Uterus (tissue), 2 donors: ENCODE results near the gene EEFSEC.

Source experiments
- POLR2A ChIP-seq, 2 donors: fragments of 450-650 bp; IDR thresholded peaks; one replicate each; pipeline ENCODE4 v1.6.1; 2016; ENCODE audit warnings: antibody characterized with exemption in 2 of 2, mild to moderate bottlenecking in 1 of 2, moderate library complexity in 1 of 2
- TF ChIP-seq, protein P1 (sequence below), 4 experiments: fragments of 200-600 bp in 2 of 4; fragments of 450-650 bp in 2 of 4; sonication (generic) in 2 of 4; IDR thresholded peaks; one replicate each; pipeline ENCODE4 v1.5.1; 2016 to 2019; ENCODE audit warnings: antibody characterized with exemption in 4 of 4, mild to moderate bottlenecking in 2 of 4, moderate library complexity in 1 of 4

DNA sequence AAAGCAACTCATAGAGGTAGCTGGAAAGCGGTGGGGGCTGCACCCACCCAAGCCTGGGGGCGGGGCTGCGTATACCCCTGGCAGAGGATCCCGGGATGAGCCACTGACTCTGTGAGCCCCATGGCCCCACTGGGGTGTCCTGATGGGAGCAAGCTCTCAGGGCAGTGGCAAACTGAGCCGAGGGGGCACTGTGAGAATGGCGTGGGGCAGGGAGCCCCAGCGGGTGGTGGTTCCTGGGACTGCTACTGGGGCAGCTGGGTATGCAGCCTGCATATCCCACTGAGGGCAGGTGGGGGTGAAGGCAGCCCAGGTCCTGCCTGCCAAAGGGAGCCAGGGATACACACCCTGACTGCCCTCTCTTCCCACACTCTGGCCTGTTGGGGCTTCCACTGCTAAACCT, 254.0 kb downstream of the EEFSEC start:
- TF ChIP-seq, protein P1, sequence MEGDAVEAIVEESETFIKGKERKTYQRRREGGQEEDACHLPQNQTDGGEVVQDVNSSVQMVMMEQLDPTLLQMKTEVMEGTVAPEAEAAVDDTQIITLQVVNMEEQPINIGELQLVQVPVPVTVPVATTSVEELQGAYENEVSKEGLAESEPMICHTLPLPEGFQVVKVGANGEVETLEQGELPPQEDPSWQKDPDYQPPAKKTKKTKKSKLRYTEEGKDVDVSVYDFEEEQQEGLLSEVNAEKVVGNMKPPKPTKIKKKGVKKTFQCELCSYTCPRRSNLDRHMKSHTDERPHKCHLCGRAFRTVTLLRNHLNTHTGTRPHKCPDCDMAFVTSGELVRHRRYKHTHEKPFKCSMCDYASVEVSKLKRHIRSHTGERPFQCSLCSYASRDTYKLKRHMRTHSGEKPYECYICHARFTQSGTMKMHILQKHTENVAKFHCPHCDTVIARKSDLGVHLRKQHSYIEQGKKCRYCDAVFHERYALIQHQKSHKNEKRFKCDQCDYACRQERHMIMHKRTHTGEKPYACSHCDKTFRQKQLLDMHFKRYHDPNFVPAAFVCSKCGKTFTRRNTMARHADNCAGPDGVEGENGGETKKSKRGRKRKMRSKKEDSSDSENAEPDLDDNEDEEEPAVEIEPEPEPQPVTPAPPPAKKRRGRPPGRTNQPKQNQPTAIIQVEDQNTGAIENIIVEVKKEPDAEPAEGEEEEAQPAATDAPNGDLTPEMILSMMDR (IDR thresholded peaks at IDR 0.05) = no peak
- no peak for TF ChIP-seq POLR2A (IDR thresholded peaks at IDR 0.05)
